HG02623 (cell line): ENCODE measurements around the gene ACSF2.
"Not testable (repeated sequence)": the region's sequence is repeated elsewhere in the genome, so short reads cannot be mapped to it uniquely, and the experiment has no call there.

ENCODE experiments used
- ATAC-seq: cut with Tn5 transposase; IDR thresholded peaks from one replicate; pipeline ENCODE4 v1.9.1; 2021; ENCODE audit warnings: moderate library complexity; ENCODE audit not compliant: unreplicated experiment

ACSF2 gene

DNA sequence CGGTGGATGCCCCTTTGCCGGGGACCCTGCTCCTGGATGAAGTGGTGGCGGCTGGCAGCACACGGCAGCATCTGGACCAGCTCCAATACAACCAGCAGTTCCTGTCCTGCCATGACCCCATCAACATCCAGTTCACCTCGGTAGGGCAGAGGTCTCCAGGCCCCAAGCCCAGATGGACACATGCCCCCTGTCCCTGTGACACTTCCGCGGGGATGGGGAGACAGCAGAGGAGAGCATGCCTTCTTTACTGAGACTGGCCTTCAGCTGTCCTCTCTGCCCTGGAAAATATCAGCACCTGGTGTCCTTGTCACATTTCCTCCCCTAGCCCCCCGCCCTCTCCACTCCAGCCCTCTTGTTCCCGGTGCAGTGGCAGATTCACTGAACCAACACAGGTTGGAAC is 36.4 kb downstream of the ACSF2 start:
- ATAC-seq, result no peak

DNA sequence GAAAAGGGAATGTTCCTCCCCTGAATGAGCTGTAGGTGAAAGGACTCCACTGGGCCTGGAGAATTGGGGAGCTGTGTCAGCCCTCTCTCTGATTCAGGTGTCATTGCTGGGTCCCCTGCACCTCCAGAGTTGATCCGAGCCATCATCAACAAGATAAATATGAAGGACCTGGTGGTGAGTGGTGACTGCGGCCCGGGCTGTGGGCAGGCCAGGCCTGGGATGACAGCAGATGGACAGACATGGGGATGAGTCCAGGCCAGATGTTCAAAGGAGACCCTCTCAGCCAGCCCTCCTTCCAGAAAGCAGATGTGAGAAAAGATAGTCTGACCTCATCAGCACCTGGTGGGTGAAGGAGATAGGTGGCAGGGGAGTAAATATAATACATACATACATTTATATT is 38.1 kb downstream of the ACSF2 start:
- no peak for ATAC-seq

DNA sequence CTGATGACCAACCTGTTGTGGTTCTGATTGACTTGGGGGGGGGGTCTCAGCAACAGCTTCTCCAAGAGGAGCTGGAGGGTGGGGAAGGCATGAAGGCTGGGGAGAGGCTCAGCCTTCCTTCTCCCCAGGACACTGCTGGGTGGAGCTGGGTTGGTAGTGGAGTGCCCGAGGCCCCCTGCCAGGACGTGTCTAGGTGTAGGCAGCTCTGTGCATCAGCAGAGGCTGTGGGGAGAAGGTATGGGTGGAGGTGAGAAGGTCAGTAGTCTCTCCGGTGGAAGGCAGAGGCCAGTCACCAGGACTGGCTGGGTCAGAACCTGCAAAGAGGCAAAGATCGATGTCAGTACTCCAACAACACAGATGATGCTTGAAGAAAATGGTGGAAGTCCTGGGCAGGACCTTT is 38.7 kb downstream of the ACSF2 start:
- no peak for ATAC-seq

DNA sequence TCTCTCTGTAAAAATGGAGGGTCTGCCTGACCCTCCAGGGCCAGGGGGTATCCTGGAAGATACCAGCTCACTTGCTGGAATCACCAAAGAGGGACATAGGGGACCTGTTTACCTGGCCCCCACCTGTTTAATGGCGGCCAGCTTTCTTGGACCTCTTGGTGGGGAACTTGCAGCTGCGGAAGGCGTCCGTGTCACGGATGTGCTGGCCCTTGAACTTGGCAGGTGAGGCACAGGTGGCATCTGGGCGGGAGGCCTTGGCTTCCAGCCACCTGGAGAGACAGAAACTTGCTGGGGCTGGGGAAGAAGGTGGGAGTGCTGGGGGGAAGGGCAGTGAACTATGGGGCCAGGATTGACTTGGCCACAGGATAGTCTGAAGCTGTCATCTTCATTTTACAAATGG is 39.2 kb downstream of the ACSF2 start:
- ATAC-seq, result no peak

DNA sequence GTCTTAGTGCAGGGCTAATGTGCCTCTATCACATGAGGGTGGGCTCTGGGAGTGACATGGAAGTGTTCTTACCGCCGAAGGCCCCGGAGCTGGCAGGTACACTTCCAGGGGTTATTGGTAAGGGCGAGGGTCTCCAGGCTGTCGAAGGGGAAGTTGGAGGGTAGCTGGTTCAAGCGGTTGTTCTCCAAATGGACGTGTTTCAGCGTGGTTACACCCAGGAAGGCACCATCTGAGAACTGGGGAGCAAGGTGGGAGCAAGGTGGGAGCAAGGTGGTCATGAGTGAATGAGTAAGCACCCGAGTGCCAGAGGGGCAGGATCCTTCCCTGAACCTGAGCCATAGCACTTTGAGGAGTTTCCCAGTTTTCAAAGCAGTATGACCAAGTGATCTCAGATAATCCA is 39.6 kb downstream of the ACSF2 start:
- no peak for ATAC-seq

DNA sequence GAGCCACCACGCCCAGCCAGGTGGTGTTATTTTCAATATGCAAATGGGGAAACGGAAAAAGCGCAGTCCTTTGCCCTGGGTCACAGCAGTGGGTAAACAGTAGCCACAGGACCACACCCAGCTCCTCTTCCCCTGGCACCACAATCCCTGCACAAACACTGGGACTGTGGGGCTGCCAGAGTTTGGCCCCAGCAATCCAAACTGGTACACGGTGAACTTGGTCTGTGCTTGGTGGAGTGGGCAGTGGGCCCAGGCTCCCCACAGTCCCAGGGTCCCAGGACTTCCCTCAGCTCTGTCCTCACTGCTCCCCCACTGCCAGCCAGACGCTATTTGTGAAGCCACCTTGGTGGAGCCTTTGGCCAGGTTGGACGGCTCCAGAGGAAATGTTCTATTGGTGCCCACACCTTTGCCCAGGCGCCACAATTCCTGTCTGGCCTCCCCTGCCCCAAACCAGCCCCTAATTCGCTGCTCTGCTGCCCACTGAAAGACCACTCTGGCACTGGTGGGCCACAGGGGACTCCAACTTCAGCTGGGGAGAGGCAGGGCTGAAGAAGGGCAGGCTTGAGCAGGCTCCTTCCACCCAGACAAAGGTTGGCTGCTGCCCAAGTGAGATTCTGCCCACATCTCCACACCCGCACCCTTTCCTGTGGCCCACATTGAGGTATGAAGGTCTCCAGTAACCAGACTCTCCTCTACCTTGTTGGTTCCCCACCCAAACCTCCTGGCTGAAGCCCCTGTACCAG is 40.5 kb downstream of the ACSF2 start:
- ATAC-seq, result no peak

DNA sequence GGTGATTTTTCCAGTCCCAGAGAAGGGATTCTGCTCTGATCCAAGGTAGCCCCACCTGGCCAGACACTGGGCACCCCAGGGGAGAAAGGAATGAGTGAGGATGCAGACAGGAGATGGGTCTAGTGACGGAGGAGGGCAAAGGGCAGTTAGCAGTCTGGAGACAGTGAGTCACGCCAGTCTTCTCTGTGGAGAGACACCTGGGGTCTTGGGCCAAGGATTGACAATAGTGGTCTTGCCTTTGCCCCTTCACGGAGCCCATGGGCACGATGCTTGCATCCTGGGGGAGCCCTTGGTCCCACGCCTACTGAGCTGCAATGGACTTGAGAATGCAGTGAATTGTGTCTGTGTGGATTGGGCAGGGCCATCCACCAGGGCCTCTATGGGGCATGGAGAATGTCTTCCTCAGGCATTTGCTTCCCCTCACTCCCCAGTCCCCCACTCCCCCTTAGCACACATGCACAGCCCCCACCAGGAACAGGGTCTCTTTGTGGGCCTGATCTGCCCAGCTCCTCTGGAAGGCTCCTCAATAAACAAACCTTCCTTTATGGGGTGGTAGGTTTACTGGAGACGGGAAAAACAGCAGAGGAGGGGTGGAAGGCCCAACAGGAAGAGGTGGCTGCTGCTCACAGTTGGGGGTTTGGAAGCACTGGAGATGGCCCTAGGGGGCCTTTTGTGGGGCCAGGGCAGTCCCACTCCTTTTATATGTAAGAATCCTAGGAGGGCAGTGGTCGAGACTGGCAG is 41.3 kb downstream of the ACSF2 start:
- ATAC-seq, result no peak

DNA sequence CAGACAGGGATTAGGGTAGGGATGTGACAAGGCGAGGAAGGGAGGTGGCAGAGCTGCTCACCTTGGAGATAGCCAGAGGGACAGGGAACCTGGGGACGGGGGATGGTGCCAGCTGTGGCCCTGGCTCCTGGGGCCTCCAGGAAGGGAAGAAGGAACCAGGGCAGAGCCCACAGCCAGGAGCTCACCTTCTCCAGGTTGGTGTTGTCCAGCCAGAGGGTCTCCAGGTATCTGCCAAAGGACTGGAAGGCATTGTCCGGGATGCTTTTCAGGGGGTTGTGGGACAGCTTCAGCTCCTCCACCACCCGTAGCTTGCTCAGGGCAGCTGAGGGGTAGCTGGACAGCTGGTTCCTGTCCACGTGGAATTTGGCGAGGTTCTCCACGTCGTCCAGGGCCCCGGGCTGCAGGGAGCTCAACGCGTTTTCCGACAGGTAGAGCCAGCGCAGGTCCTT is 41.9 kb downstream of the ACSF2 start:
- no peak for ATAC-seq

DNA sequence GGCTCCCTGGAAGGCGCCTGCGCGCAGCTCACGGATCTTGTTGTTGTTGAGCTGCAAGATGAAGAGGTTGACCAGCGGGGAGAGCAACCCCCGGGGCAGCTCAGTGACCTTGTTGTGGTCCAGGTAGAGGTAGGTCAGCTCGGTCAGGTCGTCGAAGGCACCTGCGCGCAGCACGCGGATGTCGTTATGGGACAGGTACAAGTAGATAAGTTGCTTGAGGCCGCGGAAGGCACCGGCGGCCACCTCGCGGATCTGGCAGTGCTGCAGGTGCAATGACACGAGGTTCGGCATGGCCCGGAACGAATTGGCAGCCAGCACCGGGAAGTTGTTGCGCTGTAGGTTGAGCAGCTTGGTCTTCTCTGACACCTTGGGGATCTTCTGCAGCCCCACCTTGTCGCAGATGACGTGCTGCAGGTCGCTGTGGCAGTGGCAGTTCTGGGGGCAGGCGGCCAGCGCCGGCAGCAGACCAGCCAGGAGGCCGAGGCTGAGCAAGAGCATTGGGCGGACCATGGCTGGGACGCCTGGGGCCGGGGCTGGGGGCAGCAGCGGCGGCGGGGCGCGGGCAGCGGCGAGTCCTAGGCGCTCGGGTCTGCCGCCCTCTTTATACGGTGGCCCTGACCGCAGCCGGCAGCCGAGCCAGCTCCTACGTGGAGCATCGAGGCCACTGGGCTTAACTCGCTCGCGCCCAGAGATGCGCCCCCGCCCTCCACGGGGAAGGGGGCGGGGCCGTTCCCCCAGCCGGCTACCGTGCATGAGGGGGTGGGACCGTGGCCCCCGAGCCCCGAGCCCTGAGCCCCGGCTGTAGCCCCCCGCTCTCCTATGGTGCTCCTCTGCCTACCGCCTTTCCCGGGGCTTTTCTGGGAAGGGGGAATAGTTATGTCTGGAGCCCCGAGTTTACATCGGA is 42.5 kb downstream of the ACSF2 start, which contains the start of gene CHAD:
TSS of gene CHAD (minus strand) at position 577 of the 904 bp plus-strand sequence. CDS start at position 510, 67 bp downstream.
- ATAC-seq, result no peak

DNA sequence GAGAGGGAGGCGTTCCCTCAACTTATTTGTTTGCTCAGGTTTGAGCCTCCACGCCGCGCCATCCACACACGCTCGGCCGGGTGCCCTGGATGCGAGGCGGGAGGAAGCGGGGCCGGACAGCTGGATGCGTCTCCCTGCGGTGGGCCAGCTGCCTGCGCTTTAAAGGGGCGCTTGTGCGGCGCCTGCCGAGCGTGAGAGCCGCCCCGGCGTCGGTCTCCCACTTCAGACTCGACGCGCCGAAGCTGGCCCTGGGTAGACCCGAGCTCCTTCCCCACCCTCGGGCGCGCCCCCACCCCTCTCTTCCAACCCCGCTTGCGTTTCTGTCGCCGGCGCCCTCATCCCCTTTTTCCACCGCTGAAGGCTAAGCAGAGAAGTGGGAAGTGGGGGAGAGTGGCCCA is 43.2 kb downstream of the ACSF2 start:
- ATAC-seq, result no peak

DNA sequence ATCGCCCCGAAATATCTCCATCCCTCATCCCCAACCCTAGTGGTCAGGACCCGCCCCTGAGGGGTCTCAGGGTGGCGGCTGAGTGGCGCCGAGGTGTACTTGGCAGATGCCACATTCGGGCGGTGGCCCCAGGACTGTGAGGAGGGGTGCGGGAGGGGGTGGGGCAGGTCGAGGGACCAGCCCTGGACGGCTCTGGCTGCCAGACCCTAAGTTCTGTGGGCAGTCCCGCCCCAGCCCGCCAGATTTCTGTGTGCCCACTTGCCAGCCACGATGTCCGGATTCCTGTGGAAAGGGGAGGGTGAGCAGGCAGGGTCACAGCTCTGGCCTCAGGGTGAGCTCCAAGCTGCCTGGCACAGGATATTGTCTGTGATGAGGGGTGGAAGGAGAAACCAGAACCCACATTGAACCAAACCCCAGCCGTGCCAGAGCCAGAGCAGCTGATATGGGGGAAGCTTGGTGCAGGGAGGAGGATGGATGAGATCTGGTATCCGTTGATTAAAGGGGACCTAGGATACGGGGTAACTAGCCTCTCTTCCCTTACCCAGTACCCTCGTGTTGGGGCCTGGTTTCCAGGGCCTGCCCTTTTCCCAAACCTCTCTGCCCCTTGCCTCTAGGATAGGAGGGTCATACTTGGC is 43.8 kb downstream of the ACSF2 start:
- ATAC-seq, result no peak

DNA sequence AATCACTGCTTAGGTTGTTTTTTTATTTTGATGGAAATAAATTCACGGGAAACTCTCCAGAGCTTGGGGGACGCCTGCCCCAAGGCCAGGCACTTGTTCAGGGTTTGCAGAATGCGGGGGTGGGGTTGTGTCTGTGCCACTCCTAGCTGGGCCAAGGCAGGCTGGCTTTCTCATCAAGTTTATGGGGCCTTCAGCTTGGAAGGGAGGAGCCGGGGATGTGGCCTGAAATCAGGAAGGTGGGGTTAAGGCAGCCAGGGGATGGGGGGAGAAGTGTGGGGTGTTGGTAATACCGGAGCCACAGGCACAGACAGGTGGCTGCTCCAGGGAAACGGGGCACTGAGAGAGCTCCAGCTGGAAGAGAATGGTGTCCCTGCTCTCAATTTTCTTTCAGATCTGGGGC is 44.4 kb downstream of the ACSF2 start:
- ATAC-seq, result no peak

DNA sequence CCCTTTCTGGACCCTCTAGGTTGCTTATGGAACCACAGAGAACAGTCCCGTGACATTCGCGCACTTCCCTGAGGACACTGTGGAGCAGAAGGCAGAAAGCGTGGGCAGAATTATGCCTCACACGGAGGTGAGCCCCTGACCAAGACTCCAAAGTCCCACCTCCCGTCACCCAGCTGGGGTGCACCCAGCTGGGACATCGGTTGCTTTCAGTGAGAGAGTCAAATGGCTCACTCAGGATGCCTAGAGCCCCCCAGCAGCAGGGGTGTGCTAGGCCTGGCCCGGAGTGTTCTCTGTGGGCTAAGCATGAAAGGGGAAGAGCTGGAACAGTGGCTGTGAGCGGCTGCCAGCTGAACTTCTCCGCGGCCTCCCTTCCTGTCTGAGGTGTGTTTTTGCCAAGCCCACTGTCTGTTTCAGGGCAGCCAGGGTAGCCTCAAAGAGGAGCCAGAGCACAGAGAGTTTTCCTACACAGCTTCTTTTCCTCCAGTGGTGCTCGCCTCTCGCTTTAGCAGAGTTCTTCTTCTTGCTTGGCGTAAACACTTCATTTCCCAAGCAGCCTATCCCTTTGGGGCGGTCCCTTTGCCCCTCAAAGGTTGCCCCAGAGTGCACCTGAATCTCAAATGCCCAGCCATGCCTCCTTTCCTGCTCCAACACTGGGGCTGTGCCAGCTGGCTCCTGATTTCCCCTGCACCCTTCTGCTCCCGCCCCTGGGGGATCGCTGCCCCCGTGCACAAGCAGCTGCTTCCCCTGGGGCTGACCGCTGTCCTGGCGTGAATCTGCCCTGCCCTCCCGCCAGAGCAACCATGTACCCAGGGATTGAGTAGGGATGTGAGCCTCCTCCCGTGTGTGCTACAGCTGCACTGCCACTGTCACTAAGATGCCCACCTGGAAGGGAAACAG is 45.2 kb downstream of the ACSF2 start:
- no peak for ATAC-seq

DNA sequence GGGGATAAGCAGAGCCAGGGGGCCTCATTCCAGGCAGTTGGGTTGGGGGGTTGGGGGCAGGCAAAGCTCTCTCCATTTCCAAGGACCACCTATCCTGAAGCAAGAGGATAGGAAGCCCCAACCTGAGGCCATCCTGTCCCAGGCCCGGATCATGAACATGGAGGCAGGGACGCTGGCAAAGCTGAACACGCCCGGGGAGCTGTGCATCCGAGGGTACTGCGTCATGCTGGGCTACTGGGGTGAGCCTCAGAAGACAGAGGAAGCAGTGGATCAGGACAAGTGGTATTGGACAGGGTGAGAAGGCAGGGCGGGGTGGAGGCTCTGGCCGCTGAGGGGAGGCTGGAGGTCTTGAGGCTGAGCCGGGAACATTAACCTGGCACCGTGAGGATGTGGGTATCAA is 46.3 kb downstream of the ACSF2 start:
- ATAC-seq, result no peak

DNA sequence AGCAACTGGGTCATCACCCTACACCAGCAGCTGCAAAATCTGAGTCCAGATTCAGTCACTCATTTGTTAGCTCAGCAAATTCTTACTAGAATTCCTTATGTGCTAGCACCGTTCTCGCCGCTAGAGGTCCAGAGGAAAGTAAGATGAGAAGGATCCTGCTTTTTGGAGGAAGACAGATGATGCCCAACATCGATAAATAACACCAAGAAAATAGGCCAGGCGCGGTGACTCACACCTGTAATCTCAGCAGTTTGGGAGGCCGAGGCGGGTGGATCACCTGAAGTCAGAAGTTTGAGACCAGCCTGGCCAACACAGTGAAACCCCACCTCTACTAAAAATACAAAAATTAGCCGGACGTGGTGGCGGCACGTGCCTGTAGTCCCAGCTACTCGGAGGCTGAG is 46.7 kb downstream of the ACSF2 start:
- not testable (repeated sequence) for ATAC-seq

DNA sequence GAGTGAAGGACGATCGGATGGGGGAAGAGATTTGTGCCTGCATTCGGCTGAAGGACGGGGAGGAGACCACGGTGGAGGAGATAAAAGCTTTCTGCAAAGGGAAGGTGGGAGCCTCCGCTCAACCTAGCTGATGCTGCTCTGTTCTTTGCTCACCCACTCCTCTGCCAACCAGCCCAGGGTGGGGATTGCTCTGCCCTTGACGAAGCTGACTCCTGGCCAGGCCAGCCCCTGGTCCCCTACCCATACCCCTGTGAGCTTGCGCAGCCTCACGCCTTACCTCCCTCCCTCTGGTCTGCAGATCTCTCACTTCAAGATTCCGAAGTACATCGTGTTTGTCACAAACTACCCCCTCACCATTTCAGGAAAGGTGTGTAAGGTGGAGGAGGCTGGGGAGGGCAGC is 47.9 kb downstream of the ACSF2 start:
- no peak for ATAC-seq

DNA sequence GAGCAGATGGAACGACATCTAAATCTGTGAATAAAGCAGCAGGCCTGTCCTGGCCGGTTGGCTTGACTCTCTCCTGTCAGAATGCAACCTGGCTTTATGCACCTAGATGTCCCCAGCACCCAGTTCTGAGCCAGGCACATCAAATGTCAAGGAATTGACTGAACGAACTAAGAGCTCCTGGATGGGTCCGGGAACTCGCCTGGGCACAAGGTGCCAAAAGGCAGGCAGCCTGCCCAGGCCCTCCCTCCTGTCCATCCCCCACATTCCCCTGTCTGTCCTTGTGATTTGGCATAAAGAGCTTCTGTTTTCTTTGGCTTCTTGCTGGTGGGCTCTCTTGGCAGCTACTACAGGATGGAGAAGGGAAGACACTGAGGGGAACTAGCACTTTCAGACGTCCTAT is 48.5 kb downstream of the ACSF2 start:
- no peak for ATAC-seq

DNA sequence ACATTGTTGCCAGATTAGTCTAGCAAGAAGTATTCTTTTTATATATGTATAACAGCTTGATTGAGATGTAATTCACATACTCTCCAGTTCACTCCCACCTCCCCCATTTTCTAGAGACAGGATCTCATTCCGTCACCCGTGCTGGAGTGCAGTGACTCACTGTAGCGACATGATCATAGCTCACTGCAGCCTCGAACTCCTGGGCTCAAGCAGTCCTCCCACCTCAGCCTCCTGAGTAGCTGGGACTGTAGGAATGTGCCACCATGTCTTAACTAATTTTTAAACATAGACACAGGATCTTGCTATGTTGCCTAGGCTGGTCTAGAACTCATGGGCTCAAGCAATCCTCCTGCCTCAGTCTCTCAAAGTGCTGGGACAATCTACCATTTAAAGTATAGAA is 49.3 kb downstream of the ACSF2 start:
- no peak for ATAC-seq

DNA sequence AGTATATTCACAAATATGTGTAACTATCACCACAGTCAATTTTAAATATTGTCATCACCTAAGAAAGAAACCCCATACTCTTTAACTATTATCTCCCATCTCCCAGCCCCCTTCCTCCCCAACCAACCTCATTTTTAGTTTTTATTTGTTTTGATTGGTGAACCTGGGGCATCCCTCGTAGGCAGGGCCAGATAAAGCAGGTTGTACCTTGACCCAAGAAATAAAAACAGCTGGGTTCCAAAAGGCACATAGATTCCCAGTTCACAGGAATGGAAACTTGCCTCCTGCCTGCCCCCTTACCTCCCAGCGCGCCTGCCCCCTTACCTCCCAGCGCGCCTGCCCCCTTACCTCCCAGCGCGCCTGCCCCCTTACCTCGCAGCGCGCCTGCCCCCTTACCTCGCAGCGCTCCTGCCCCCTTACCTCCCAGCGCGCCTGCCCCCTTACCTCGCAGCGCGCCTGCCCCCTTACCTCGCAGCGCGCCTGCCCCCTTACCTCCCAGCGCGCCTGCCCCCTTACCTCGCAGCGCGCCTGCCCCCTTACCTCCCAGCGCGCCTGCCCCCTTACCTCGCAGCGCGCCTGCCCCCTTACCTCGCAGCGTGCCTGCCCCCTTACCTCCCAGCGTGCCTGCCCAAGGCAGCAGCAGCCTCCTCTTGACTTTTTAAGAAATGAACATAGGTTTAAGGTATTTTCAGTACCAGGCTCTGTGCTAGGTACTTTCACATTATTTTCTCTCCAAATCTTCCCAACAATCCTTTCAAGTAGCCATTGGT is 49.9 kb downstream of the ACSF2 start:
- not testable (repeated sequence) for ATAC-seq
